GM18867 (cell line): ENCODE results near the gene RNF167.
A peak's percentile ranks its signal among the peaks of the same experiment; 100 is the strongest.

Experiments used
- ATAC-seq: cut with Tn5 transposase; IDR thresholded peaks from one replicate; pipeline ENCODE4 v1.9.1; 2021; ENCODE audit warnings: mild to moderate bottlenecking, moderate library complexity; ENCODE audit not compliant: unreplicated experiment

Gene RNF167

GRCh38 chr17:4973256-4974114, 33.4 kb downstream of the RNF167 start:
- ATAC-seq: no peak

GRCh38 chr17:4974115-4974670, 34.1 kb downstream of the RNF167 start:
- no peak for ATAC-seq

GRCh38 chr17:4978726-4979125, 38.7 kb downstream of the RNF167 start:
- ATAC-seq: no peak

- no peak for ATAC-seq
Observed at GRCh38 chr17:4980644-4981216, 40.7 kb downstream of the RNF167 start.

GRCh38 chr17:4982305-4982704, 42.2 kb downstream of the RNF167 start:
- no peak for ATAC-seq

DNA sequence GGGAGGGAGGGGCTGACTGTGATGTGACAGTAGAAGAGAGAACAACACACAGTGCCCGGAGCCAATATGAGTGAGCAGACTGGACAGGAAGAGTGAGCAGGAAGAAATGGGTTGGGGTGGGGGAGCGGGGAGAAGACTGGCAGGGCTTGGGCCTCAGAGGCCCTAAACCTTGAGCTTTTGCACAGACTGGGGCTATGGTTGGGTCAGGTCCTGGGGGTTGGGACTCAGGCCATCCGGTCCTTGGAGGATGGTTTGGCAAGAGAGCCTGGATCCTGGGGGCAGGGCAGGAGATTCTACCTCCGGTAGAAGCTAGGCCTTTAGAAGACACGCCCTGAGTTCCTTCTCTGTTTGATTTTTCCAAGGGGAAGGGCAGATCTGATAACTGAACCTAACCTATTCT, 46.3 kb downstream of the RNF167 start:
- no peak for ATAC-seq

DNA sequence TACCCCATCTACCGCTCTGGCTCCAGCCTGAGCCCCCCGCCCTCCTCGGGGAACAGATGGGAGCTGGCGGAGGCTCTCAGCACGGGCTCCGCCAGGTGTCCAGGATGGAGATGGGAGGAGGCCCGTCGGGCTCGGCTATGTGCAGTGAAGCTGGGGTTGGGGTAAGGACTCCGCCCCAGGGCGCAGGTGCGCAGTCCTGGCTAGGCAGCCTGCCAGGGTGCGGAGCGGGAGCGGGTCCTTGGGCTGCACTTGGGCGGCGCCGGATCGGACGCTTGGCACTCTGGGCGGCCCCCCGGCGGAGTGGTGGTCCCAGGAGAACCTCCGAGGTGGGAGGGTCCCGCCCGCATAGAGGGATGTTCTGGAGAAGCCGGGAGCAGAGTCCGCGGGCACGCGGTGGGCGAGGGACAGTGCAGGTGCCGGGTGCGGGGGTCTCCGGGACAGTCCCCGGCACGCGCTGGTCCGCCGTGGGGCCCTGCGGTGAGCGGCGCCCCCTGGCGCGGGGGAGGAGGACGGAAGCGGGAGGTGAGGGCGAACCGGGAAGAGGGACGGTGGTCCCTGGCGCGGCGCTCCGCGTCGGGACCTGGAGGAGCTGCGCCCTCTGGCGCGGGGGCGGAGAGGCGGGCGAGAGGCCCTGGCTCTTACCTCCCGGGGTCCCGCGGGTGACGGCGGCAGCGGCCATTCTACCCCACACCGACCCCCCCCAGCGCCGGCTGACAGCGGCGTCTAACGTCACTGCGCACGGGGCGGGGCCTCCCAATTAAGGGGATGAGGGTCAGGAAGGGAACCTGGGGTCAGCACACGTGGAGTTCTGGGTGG, 47.1 kb downstream of the RNF167 start, which contains the start of gene CAMTA2:
Gene CAMTA2, minus strand, starts transcription at position 725 of the 816 bp plus-strand sequence. CDS start 1,453 bp downstream, outside the sequence.
- ATAC-seq: peak; percentile 79

DNA sequence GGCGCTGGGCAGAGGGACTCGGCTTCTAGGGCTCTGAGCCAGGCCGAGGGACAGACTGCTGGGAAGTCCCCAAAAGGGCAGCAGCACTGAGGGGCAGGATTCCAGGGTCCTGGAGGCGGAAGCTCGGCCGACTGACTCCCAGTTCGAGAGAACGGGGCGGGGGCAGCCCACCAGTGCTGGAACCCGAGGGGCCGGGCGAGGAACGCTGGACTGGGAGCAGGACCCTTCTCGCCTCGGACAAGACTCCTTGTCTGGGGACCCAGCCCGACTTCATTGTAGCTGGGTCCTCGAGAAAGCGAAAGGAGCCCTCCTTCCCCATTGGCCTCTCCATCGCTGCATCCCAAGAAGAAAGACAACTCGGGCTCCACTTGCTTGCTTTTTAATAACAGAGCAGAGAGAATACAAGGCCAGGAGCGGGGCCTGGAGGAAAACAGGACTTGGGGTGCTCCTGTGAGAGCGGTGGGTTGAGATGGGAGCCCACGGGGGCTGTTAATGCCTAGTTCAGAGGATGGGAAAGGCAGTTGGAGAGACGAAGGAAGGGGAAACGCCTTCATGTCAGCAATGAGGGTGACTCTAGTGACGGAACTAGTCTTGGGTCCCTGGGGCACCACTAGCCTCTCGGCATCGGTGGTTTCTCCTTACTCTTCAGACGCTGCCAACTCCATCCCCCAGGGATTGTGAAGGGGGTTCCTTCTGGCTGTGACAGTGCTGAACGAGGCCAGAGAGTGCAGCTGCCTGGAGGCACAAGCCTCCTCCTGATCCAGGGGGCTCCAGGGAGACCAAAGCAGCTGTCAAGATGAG, 47.9 kb downstream of the RNF167 start:
- ATAC-seq: no peak

DNA sequence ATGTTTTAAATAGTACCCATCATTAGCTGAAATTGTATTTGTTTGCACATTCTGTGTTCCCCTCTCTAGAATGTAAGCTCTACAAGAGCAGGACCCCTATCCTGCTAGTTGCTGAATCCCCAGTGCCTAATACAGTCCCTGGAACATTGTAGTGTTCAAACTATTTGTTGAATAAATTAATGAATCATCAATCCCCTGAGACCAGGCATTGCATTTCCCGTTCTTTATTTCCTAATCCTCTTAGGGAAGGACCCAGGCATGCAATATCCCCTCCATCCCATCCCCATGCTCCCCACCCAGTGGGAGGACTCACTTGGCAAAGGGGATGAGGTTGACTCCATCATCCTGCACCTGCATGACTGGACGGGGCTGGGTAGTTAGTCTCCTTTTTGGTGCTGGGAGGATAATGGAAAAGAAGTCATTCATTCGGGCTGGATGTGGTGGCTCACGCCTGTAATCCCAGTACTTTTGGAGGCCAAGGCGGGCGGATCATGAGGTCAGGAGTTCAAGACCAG, 54.1 kb downstream of the RNF167 start:
- no peak for ATAC-seq
